NCI-H748 (cell line): ENCODE measurements around the gene YIPF3.
A peak's percentile ranks its signal among the peaks of the same experiment; 100 is the strongest.
"Not testable (repeated sequence)": the region's sequence is repeated elsewhere in the genome, so short reads cannot be mapped to it uniquely, and the experiment has no call there.

Experiments used
- DNase-seq: peaks from one replicate; lab custom pipeline; 2025; ENCODE audit not compliant: unreplicated experiment; lab: John Stamatoyannopoulos, UW

The YIPF3 gene

DNA sequence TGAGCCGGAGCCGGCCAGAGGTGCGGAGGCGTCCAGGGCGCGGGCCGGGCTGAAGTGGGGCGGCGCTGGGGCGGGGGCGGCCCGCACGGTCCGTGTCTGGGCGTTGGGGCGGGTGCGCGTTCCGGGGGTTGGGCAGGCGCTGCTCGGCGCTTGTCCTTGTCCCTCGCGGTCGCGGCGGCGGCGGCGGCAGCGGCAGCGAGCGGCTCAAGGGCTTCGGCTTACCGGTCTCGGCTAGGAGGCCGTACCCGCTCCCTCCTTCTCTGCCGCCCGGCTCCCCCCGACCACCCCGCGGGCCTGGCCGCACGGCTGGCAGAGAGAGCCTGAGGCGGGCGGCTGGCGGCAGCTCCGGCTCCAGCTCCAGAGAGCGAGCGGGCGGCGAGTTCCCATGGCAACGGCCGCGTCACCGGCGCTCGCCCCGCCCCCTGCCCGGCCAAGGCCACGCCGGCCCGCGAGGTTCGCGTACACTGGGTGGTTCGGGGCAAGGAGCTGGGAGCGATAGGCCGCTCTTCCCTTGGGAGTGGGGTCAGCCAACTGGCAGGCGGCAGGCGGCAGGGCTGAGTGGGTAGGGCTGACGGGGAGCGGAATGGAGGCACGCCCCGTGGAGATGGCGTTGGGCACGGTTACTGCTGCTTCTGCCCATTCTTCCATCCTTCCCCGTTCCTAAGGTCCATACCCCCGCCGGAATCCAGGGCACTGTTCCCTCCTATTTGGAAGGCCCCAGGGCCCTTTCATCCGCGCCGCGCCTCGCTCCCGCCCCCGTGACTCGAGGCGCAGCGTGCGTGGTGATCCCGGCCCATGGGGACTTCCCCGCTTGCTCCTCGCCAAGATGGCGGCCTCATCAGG lies 6.5 kb downstream of the YIPF3 start, which contains the start of gene LRRC73:
Gene LRRC73 (minus strand): TSS at position 363 of the 843 bp plus-strand sequence. CDS start 561 bp downstream, outside the sequence.
- peak; percentile 92 for DNase-seq

- peak; percentile 52 for DNase-seq
Measured at GRCh38 chr6:43509142-43509983, 7.4 kb downstream of the YIPF3 start.

- DNase-seq = no peak
Measured at GRCh38 chr6:43508481-43509141, 8.1 kb downstream of the YIPF3 start.

DNA sequence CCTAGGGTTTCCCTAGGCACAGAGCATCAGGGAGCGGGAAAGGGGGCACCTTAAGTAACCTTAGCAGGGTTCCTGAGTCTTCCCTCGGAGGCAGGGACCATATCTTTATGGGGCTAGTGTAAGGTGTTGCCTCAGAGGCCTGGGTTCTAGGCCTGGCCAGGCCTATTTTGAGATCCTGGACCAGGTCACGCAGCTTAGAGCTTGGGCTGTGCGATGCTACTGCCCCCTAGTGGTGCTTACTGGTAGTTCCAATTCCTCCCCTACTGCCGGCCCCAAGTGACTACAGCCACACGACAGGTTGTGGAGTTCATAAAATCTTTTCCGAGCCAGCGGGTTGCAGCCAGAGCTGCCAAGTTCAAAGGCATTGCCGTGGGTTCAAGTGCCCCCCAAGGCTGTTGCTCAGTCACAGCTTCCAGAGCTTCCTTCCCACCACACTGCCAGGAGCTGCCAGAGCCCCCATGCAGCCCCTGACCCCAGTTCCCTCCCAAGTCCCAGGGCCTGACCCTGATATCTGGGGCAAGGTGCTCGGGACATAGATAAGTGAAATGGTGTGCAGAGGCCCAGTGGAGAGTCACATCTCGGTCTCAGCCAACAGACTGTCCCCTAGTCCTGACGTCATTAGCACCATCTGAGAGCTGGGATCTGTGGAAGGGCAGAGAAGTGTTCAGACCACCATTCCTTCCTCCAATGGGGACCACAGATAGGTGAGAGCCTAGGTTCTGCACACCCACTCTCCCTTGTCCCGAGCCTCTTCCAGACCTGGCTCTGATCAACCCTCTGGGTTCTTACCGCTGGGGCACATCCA lies 9.9 kb downstream of the YIPF3 start:
- DNase-seq = peak; percentile 77

- no peak for DNase-seq
Measured at GRCh38 chr6:43506171-43506570, 10.6 kb downstream of the YIPF3 start.

- no peak for DNase-seq
Measured at GRCh38 chr6:43505718-43506117, 11.0 kb downstream of the YIPF3 start.

GRCh38 chr6:43504756-43505593 lies 11.8 kb downstream of the YIPF3 start:
- DNase-seq = no peak

DNA sequence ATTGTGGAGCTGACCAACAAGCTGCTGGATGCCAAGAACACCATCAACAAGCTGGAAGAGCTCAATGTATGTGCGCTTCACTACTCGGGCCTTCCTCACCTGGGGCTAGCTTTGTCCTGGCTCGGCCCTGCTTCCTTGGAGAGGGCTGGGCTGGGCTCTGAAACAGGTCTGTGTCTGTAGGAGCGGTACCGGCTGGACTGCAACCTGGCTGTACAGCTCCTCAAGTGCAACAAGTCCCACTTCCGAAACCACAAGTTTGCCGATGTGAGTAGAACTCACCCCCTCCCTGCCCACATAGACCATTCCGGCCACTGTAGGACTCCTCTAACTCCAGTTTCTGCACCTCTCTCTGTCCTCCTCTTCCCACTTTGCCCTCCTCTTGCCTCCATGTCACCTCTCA lies 13.3 kb downstream of the YIPF3 start:
- no peak for DNase-seq

DNA sequence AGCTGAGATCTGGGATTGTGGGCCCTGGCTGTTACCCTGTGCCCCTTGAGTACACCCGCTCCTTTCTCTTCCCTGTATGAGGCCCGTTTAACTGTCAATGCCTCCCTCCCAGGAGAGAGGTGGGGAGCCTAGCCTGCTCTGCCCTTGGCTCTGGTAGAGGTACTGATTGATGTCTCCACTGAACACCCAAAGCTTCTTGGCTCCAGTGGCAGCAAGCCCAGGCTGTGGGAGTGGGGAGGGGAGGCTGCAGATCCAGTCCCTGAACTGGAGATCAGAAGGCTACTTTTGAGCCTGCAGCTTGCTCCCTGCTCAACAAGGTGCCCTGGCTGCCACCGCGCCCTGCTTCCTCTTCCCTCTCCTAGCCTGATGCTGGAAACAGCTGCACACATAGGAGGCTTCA lies 14.1 kb downstream of the YIPF3 start:
- no peak for DNase-seq

- no peak for DNase-seq
Measured at GRCh38 chr6:43500921-43501320, 15.8 kb downstream of the YIPF3 start.

DNA sequence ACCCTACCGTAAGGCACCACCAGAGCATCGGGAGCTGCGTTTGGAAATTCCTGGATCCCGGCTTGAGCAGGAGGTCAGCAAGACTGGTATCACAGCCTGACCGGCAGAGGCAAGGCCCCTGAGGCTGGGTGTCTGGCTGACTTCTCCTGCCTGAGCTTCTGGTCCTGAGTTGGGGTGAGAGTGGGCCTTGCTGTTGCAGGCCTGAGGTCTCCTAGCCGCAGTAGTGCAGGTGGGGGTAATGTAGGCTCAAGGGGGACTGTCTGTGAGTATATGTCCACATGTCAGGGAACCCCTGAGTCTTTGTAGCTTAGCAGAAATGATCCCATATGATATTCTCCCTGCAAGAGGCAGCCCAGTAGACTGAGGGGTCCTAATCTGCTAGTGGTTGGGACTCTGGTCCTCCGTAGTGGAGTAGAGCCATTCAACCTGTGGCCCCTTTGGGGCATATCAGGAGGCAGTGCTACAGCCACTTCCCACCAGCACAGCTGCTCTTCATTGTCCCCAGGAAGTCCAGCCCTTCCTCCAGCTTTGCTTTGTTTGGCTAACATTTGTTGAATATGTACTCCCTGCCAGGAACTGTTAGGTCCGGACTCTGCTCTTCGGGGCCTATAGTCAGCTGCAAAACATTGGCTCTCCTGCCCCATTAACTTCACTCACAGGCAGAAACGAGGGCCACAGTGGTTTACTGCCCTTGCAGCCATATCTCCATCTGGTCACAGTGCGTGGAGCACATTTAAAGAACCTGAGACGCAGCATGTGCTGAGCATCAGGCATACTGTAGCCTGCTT lies 17.5 kb downstream of the YIPF3 start:
- no peak for DNase-seq

DNA sequence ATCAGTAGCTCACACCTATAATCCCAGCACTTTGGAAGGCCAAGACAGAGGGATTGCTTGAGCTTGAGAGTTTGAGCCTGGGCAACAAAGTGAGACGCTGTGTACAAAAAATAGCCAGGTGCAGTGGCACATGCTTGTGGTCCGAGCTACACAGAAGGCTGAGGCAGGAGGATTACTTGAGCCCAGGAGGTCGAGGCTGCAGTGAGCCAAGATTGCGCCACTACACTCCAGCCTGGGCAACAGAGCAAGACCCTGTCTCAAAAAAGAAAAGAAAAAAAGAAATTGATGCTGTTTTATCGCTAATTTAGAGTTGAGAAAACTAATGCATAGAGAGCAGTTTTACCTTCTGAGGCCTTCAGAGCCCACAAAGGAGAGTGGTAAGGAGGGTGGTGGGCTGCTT lies 18.4 kb downstream of the YIPF3 start:
- DNase-seq = not testable (repeated sequence)

DNA sequence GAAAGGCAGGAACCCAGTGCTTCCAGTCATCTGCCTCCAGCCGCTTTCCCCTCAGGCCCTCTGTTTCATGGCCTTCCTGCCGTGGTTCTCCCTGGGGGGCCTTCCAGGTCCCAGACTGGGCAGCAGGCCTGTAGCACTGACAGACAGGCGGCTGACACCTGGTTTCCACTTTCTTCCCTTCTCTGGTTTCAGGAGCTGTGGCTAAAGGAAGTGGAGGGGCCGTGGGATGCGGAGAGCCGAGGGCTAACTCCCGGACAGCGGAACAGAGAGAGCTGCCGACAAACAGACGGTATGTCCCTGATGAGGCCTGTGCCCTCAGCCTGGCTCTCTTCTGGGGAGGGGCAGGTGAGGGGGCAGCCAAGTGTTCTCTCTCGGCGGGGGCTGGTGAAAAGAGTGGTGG lies 19.0 kb downstream of the YIPF3 start:
- DNase-seq = no peak

DNA sequence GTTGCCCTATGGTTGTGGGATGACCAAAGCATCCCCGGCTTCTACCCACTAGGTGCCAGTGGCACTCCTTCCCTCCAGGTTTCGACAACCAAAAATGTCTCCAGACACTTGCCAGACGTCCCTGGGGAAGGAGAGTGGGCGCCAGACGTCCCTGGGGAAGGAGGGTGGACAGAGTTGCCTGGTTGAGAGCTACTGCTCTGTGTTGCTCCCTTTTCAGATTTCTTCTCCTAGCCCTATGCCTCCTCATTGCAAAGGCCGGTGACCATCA lies 19.7 kb downstream of the YIPF3 start:
- no peak for DNase-seq

DNA sequence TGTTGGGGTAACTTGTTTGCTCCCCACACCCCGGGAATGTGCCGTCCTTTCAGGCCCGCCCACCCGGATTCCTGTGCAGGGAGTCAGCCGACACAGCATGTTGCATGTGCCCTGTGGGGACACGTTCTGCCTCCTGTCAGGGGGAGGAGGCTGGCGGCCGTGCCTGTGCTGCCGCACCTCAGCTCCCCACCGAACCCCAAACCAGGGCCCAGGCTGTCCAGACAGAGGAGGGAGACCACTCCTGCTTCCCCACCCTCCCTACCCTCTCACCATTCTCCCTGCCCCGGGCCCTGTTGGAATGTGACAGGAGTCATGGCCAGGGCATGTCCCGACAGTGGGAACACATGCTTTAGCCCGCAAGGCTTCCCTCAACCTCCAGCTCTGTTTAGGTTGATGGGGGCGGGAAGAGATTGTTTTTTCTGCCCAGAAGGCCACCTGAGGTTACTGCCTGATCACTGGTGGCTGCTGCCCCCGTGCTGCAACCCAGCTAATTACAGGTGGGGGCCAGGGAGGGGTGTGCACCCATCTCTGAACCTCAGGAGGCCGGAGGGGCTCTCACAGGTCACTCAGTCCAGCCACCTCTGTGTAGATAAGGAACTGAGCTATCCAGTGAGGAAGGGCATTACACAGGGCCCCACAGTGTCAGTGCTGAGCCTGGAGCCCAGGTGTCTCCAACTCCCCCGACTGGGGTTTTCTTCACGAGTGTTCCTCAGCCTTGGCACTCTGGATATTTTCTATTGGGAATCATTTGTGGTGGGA lies 20.2 kb downstream of the YIPF3 start:
- DNase-seq = peak; percentile 24

DNA sequence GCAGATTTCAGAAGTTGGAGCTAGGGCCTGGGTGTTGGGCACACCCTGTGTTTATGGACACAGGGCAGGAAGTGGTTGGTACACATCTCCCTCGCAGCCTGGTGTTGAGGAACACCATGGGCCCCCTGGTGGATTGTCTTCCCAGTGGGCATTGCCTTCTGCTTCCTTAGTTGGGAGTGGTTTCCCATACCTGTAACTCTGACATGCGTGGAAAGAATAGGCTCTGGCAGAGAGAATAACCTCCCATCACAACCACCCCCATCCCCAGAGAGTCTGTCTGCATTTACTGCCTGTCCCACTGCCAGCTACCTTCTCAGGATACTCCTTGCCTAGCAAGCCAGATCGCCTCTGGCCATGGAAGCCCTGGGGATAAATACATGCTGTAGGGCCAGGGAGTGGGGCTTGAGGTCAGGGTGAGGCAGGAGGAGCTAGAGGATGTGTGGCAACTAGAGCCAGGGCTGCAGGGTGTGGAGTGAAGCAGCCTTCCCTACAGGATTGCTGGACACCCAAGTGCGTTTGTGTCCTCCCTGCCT lies 21.3 kb downstream of the YIPF3 start:
- DNase-seq = peak; percentile 22

DNA sequence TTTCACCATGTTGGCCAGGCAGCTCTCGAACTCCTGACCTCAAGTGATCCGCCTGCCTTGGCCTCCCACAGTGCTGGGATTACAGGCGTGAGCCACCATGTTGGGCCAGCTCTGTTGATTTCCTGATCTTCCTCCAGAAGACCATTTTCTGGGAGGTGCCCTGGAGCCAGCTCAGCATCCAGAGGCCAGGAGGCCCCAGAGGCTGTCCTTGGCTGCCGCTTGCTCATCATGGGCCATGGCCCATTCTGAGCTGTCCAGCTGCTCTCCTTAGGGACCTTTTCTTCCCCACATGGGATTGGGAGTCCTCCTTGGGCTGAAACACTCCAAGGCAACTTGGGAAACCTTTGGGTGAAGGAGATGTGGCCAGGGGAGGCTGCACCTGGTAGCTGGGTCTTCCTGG lies 22.0 kb downstream of the YIPF3 start:
- no peak for DNase-seq

- DNase-seq = no peak
Measured at GRCh38 chr6:43494321-43494720, 22.4 kb downstream of the YIPF3 start.
